ENCODE measurements around the gene DUSP8.
A peak's percentile ranks its signal among the peaks of the same experiment; 100 is the strongest.

The DUSP8 gene

DNA sequence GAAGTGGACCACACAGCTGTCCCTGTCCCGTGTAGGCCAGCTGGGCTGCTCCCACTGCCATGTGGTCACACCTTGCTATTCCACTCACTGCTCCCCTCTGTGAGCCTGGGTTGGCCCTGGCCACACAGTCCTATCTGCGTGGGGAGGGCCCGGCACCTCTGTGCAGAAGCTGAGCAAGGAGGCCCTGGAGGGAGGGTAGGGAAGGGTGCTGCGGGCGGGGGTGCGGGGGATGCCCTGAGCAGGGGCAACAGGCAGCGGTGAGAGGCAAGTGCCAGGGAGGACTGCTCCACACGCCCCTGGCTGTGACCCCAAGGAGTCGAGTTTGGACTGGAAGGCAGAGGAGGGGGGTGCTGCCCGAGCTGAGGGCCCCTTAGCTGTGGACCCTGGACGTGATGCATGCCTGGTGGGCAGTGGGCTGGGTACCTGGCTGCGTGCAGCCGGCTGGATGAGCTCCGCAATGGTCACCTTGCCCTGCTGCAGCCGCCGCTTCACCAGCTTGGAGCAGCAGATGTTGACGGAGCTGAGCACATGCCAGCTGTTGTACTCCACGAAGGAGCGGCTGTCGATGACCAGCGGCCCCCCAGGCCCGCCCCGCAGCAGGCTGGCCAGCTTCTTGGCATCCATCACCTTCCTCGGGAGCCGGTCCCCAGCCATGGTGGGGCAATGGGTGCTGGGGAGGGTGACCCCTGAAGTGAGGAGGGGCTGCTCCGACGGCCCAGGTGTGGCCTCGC, 6.7 kb downstream of the DUSP8 start:
- no peak for DNase-seq

DNA sequence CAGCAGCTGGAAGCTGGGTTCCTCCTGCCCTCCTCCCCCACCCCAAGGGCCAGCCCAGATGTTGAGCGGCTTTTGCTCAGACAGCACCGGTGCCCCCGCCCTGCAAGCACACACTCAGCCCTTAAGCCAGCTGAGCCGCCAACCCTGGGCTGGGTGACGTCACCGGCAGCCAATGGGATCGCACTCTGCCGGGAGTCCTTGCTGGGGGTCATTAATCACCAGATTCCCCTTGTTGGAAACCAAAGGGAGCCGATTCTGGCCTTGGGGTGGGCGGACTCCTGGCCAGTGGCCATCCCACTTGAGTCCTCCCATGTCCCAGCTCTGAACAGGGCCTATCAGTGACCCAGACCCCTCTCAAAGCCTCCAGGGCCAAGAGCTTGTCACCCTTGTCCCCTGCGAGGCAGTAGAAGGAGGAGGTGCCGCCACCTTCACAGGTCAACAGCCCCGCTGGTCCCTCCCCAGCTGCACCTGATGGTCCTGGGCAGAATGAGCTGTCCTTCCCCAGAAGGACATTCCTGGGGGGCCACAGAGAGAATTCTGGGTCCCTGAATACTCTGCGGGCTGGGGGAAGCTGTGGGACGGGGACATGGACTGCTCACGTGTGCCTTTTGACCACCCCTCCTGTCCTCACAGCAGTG, 7.4 kb downstream of the DUSP8 start:
- peak; percentile 36 for DNase-seq

DNA sequence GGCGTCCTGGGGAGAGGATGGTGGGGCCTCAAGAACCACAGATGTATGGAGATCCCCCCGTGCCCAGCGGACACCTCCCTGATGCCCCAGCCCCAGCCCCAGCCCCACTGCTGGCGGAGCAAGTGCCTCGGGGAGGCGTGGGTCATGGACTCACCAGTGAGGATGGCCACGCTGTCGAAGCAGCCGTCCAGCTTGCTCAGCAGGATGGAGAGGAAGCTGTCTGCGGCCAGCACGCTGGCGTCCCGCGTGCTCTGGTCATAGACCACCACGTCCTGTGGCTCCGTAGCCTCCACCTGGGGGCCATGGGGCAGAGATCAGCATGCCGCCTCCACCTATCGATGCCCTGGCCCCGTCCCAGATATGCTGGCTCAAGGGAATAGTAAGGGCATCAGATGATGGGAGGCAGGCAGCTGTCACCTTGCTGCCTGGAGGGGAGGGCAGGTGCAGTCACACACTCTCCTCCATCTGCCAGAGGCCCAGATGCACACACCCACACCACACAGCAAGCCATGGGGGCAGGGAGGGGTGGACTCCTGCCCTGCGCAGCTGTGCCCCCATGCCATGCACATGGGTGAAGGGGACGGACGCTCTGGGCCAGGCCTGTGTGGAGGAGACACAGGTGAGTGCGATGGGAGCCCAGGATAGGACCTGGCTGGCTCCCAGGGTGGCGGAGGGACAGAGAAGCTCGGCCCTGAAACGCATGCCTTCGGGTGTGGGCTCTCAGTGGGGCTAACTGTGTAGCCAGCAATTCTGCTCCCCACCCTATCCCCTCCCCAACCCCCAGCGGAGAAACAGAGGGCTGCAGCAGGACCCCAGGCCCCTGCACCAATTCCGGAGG, 8.2 kb downstream of the DUSP8 start:
- no peak for DNase-seq

DNA sequence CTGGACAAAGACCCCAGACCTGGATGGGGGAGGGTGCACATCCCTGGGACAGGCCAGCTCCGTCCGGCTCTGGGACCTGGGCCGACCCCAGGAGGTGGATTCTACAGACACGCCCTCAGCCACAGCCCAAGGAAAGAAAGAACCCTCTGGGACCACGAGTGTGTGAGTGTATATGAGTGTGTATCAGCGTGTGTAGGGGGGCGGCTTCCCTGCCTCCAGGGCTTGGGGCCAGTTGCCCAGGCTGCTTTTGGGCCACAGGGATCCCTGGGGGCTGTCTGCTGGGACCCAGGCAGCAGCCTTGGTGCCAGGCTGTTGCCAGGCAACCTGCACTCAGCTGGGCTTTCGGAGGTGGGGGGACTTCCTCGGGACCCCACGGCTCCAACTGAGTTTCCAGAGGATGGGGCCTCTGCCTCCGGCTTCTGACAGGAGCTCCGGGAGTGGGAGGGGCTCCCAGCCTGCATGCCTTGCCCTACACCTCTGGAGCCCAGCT, 8.9 kb downstream of the DUSP8 start:
- DNase-seq = no peak

DNA sequence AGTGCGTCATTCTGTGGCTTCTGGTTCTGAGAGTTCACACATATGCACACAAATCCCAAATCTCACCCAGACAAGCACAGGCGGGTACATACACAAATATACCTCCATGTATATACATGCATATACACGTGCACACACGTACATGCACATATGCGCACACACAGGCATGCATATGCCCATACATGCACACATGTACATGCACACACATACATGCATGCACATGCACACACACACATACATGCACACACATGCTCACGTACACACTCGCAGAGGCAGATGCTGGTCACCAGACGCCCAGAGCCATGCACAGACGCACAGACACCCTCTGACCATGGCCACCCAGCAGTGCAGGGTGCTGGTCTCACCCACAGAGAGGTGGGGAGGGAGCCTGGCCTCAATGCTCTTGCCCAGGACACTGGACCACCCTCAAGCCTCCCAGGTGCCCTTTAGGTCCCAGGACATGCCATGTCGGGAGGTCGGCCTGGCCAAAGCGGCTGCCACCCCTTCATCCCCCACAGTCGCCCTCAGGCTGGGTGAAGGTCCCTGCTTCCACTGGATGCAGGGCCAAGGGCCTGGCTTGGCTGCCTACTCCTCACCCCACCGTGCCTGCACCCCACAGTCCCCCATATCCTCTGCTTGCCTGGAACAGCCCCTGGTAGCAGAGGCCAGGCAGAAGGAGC, 9.5 kb downstream of the DUSP8 start:
- no peak for DNase-seq

DNA sequence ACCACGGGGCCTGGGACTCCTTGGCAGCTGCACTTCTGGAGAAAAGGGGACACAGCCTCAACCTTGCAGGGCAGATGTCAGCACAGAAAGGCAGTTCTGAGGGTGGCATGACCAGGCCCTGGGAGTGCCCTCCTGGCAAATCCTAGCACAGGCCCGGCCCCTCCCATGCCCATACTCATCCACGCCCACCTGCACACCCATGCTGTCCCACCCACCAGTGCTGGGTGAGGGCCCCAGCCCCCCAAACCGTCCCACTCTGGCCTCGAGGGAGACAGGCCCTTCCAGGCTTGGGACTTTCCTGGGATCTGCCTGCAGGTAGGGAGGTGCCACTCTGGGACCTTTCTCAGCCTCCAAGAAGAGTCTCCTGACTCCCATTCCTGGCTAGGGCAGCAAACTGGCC, 10.1 kb downstream of the DUSP8 start:
- DNase-seq = no peak

DNA sequence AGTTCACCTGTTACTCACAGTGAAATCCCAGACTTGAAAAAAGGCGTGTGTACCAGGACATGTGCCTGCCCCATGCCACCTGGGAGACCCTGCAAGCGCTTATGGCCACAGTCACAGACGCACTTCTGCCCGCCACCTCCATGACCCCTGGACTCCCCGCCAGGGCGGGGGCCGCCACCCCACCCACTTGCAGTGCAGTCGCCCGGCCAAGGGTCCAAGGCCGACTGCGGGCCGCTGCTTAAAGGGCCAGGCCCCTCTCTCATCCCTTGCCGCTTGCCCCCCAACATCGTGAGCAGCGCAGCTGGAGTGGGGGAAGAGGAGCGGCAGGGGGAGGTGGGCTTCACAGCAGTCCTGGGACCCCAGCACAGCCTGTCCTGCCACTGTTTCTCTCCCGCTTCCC, 10.8 kb downstream of the DUSP8 start:
- DNase-seq = no peak

DNA sequence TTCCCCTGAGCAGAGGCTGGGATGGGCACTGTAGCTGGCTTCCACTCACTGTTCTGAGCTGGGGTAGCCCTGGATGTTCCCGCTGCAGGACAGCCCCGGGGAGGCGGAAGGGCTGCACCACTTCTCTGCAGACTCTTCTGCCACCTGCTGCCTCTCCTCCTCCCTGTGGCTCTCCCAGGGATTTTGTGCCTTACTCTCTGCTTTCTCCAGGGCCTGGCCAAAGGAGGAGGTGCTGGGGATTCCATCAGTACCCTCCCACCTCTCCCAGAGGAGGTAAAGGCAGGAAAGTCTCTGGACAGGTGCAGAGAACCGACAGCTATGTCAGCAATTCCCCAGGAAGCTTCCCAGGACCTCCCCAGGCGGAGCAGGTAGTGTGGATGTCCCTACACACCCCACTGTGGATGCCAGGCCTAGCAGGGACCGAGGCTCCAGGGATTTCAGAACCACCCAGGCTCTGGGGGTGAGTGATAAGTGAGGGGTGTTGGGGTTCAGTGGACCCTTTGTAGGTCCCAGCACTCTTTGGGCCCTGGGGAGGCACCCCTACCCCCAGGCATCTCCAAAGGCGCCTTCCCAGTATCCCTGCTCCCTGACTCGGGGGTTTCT, 11.3 kb downstream of the DUSP8 start:
- no peak for DNase-seq

DNA sequence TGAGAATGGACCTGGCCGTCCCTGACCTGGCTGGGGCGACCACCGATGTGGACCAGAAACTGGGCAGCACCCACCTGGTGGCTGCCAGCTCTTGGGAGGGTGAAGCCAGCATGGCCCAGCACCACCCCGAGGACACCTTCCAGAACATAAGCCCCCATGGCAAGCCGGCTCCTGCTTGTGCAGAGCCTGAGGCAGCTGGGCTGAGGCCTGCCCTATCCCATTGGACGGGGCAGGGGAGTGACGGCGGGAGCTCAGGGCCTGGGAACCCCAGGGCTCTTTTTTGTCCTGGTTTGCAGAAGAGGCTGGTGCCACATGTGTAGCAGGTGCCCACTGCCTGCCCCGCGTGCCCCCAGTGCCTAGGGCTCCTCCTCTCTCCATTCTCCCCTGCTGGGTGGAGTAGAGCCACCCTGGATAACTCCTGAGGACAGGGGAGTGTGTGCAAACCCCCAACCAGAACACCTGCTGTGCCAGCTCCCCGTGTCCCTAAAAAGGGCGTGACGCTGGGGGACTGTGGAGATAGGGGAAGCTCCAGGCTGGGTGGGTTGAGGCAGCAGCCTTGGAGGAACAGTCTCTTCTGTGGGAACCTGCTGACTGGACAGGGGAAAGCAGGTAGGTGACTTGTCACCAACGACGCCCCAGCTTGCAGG, 11.9 kb downstream of the DUSP8 start:
- no peak for DNase-seq

DNA sequence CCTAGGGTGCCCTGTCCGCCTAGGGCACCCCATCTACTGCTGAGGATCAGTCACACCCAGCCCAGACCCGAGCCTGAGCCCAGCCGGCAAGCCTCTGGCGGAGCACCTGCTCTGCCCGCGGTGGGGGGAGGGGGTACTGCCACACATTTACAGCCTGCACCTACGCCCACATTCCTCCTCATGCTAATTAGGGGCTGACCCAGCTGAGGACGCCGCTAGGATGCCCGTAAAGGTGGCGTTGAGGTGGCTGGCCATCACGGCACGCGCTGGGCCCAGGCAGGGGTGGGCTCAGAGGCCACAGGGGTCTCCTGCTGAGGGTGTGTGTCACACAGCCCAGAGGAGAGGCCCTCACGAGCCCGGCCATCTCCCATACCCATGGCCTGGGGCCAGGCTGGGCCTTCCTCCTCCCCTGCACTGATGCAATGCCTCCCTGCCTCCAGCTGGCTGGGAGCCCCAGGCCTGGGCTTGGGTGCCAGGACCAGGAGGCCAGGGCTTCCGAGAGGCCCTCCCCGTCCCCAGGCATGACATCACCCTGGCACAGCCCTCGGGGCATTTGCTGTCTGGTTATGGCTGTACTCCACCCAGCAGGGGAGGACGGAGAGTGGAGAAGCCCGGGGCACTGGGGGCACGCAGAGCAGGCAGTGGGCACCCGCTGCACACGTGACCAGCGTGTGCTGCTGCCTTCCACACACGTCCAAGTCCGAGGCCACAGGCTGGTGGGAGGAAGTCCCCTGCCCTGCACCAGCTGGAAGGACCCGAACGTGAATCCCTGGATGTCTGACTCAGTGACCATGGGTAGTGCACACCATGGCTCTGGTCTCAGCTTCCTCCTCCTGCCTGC, 12.7 kb downstream of the DUSP8 start:
- DNase-seq = no peak

DNA sequence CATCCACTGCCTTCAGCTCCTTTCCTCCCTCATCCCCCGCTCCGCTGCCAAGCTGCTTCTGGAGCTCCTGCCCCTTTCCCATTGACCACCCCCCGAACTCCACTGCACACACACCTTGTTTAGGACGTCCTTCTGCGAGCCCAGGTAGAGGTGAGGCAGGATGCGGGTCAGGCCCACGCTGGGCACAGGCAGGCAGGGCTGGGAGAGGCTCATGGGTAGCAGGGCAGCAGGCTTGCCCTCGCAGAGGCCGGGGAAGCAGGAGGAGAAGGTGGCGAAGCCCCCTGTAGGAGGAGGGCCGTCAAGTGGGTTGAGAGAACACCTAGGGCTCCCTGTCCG, 13.3 kb downstream of the DUSP8 start:
- DNase-seq = no peak

DNA sequence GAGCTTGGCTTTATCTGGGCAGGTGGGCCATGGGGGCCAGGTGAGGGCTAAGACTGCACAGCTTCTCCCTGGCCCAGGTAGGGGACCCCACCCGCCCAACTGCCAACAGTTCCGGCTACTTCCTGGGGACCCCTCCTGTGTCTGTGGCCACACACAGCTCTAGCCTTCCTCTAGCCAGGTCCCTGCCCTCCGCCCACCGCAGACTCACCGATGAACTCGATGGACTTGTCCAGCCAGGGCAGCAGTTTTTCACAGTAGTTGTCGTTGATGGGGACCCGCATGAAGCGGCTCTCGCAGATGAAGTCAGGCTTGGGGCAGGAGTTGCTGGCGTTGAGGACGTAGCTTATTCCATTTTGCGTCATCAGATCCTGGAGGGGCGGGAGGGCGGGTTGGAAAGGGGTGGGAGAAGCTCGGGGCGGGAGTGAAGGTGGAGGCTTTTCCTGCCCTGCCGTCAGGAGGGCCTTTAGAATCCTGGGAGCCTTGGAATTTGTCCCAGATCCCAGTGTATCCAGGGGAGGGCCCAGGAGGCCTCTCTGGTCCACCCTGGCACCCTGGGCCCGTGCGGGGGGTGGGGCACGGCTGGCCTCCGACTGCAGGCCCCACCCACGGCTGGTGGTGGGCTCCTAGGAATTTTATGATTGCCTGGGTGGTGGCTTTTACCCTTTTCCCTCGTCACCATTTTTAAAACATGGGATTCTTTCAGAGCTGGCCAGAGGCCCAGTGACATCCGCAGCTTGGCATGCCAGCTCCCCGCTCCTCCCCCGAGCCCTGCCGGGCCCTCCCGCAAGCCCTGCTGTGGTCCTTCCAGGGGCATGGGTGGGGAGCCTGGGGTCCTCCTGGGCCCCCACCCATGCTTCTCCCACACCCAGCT, 13.9 kb downstream of the DUSP8 start:
- no peak for DNase-seq

DNA sequence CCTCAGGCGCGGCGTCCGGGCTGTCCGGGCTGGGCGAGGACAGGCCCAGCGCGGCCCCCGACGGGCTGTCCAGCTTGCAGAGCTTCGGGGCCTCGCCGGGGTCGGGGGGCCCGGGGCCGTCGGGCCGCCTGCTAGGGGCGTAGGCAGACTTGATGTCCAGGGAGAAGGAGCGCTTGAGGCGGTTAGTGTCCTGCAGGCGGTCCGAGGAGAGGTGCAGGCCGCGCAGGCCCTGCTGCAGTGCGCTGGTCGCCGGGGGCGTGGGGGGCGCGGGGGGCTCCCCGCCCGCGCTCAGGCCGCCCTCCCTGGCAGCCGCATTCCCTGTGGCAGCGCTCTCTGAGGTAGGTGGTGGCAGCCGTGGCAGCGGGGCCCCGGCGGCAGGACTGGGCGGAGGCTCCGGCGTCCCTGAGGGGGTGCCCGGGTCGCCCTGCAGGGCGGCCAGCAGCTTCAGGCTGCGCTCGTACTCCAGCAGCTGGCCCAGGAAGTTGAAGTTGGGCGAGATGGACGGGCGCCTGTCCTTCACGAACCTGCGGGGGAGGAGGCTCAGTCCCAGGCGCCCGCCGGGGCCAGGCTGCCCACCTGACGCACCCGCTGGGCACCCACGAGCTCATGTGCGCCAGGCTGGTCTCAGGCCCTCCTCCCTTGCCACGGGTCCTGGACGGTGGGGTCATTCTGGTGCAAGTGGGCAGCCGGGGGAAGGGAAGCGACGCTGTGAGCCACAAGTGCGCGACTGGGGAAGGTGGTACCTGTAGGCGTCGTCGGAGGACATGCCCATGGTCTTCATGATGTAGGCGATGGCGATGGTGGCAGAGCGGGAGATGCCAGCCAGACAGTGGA, 14.8 kb downstream of the DUSP8 start:
- no peak for DNase-seq

DNA sequence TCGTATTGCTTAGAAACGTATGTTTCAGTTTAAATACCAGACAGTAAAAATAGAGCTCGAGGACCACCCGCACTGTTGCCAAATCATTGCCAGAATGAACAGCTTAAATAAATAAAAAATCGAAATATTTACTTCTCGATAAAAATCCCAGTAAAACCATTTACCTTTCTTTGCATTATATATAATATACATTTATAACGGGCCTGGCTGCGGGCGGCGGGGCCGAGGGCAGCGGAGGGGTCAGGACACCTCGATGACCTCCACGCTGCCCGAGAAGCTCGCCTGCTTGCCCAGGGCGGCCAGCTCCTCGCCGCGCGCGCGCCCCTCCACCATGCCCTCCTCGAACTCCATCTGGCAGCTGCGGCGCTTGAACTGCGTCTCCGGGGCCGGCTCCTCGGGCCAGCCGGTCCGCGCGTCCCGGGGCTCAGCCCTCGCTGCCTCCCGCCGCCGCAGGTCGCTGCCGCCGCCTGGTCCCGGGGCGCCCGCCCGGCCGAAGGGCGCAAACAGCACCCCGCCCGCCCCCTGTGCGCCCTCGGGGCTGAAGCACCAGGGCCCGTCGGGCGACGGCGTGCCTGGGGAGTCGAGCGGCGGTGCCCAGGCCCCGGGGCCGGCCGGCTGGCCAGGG, 15.7 kb downstream of the DUSP8 start:
- no peak for DNase-seq

DNA sequence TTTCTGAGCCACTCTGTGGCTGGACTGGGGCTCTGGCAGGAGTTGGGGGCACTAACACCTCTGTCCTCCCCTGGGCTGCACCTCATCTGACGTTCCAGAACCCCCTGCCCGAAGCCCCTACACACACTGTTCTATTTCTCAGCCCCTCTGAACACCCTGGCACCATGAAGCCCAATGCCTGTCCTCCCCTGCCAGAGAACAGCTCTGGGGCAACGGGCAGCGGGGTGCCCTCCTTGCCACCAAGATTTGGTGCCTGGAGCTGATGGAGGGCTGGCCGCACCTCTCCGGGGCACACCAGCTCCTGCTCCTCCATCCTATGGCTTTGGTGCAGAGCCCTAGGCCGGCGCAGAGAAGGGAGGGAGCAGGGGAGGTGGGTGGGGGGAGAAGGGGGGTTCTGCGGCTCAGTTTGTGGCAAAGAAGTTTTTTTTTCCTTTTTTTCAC, 16.3 kb downstream of the DUSP8 start:
- no peak for DNase-seq

DNA sequence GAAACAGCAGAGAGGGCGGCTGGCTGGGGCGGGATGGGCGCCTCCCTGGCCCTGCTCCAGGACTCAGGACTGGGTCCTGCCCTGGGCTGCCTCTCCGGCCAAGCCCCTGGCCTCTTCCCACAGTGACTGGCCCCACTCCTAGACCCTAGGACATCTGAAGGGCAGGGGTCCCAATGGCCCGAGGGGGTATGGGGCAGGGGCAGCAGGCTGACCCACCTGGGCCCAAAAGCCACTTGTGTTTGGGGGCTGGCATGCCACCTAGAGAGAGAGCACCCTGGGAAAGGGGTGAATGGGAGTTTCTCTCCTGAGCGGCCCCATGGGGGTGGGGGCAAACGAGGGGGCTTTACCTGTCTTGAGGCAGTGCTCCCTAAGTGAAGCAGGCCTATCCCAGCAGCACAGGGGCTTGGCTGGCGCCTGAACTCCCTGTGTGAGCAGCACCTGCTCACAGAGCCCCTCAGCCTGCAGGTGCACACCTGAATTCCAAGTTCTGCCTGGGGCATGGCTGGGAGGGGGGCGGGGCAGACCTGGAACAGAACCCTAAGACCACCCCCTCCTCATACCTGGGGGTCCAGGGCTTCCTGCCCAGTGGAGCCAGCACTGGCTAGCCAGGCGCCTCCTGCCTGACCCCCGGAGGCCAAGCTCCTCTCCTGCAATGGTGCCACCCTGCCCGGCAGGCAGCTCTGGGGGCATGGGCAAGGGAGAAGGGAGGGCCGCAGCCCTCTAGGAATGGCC, 16.9 kb downstream of the DUSP8 start:
- no peak for DNase-seq

DNA sequence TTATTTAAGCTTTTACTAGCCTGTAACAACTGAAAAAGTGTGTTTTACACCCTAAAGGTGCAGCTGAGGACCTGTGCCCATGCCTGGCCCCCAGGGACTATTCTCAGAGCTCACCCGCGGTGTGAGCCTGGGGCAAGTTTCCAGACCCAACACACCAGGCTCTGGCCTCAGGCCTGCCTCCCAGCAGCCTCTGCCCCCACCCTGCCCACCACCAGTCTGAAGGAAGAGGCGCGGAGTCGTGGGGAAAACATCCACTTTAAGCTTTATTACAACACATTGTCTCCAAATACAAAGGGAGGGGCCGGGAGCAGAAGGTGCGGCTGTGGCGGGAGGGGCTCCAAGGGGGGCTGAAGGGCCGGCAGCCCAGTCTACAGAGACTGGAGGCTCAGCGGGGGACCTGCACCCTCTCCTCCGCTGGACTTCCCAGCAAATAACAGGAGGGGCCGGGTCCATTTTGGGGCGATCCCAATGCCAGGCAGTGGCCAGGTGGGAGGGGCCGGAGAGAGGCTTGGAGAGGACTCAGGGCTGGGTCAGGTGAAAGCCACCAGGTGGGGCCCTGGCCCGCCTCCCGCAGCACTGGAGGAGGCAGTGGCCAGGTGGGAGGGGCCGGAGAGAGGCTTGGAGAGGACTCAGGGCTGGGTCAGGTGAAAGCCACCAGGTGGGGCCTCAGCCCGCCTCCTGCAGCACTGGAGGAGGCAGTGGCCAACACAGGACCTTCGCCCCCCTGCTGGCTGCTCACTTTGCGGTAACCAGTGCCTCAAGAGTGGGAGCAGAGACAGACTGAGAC, 18.1 kb downstream of the DUSP8 start:
- no peak for DNase-seq

Data from stimulated activated CD8-positive, alpha-beta memory T cell treated with anti-CD3 and anti-CD28 coated beads, Interleukin-4, amount 100 ng/mL, for 48 hours (primary cell).